Measurements from ENCODE around the gene DTX3. TPM values are rescaled to one million over a fixed set of nuclear protein-coding genes. Genes with fewer than 3 reads are reported as not detected.

The DTX3 gene
- total and polyA plus RNA-seq, 2 of the 13 experiments (the other 11 are each of a cell fraction or from before 2014, with no cell fraction given), result 9.0 to 27.2 TPM

DNA sequence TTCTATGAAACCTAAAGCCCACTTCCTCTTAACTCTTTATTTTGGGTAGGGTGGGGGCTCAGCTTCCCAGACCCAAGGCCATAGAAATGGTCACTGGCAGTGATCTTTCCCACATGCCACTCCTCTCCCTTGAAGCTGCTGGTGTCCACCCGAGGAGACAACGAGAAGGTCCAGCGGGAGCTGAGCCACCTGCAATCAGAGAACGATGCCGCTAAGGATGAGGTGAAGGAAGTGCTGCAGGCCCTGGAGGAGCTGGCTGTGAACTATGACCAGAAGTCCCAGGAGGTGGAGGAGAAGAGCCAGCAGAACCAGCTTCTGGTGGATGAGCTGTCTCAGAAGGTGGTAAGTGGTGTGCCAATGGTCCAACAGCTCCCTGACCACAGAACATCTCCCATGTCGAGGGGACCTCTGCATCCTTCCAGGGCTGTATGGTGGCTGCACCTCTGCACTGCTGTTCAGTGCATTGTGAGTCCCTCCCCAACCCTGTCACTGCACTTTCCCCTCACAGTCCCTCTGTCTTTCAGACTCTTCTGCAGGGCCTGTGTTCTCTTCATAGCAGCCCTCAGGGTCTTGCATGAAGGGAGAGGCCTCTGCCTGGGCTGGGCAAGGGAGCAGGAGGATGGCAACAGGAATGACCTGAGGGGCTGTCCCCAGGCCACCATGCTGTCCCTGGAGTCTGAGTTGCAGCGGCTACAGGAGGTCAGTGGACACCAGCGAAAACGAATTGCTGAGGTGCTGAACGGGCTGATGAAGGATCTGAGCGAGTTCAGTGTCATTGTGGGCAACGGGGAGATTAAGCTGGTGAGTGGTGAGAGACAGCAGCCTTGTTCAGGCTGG is 32.5 kb upstream of the DTX3 start:
- FAIRE-seq (no peak), ATAC-seq (no peak), DNase-seq (ENCODE audit: low spot score) (no peak)
- Histone ChIP-seq H3K27me3 (ENCODE audit: control insufficient read depth in 1 of 2, insufficient read depth in 2 of 2, low read length in 2 of 2) (no peaks in the 10 kb centered on the region), H3K4me2 (ENCODE audit: low read depth, low read length) (no peak overlapping the region), H3K79me2 (ENCODE audit: insufficient read depth, low read length) (no peaks in the 10 kb centered on the region), H4K20me1 (ENCODE audit: insufficient read depth, low read length) (no peaks in the 10 kb centered on the region), H3K36me3 (replicated peaks in 1 of 2; ENCODE audit: control insufficient read depth in 1 of 2, insufficient read depth in 2 of 2, low read length in 2 of 2) (no peaks in the 10 kb centered on the region; a peak in 1 of 5 replicates), H3K4me3 (replicated peaks in 1 of 3; ENCODE audit: insufficient read depth in 1 of 3, low read depth in 2 of 3, low read length in 3 of 3) (no peak overlapping the region), H3K4me1 (ENCODE audit: insufficient read depth, low read length) (peaks cover 32% of the 10 kb centered on the region), H3K9ac (ENCODE audit: insufficient read depth, low read depth, low read length) (no peak overlapping the region), H3K27ac (ENCODE audit: extremely low read length, insufficient read depth, low read length) (no peak overlapping the region), H2AFZ (ENCODE audit: low read length) (no peak overlapping the region), H3K9me3 (ENCODE audit: low read length) (no peaks in the 10 kb centered on the region)
- ChIA-PET POLR2A (no interaction called here), CTCF (ENCODE audit: low intra/inter-chr PET ratio, low total read pairs) (no interaction called here)
- WGBS (ENCODE audit: low lambda C conversion rate), result 81% methylated on average over 12 of the region's 12 CpGs
- in situ Hi-C loops (cut with HindIII; ENCODE audit: extremely low pct_ligation_motif_present, low pct_unique_long_range_greater_than_20kb) (no loop called here), intact Hi-C loops (cut with micrococcal nuclease; ENCODE audit: unreplicated experiment) (no loop called here)
- no TSS peak for BruUV-seq (replicated peaks)
- TF ChIP-seq, protein P1, sequence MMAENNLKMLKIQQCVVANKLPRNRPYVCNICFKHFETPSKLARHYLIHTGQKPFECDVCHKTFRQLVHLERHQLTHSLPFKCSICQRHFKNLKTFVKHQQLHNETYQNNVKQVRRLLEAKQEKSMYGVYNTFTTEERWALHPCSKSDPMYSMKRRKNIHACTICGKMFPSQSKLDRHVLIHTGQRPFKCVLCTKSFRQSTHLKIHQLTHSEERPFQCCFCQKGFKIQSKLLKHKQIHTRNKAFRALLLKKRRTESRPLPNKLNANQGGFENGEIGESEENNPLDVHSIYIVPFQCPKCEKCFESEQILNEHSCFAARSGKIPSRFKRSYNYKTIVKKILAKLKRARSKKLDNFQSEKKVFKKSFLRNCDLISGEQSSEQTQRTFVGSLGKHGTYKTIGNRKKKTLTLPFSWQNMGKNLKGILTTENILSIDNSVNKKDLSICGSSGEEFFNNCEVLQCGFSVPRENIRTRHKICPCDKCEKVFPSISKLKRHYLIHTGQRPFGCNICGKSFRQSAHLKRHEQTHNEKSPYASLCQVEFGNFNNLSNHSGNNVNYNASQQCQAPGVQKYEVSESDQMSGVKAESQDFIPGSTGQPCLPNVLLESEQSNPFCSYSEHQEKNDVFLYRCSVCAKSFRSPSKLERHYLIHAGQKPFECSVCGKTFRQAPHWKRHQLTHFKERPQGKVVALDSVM (CRISPR knock-in tag; IDR thresholded peaks at IDR 0.05), result no peak
- no peak for TF ChIP-seq CBX2 (IDR thresholded peaks at IDR 0.05; ENCODE audit: low read depth, low read length)
- no peak for TF ChIP-seq CBX2 (CRISPR knock-in tag; IDR thresholded peaks at IDR 0.05; ENCODE audit: low read depth)
- TF ChIP-seq TCF7L2 (IDR thresholded peaks at IDR 0.05; ENCODE audit: low read depth, low read length), result no peak
- TF ChIP-seq HNF4A (CRISPR knock-in tag; IDR thresholded peaks at IDR 0.05), result no peak
- no peak for TF ChIP-seq ZNF484 (CRISPR knock-in tag; IDR thresholded peaks at IDR 0.05; ENCODE audit: borderline replicate concordance, low read depth)
- TF ChIP-seq CAMTA2 (CRISPR knock-in tag; IDR thresholded peaks at IDR 0.05; ENCODE audit: borderline replicate concordance), result no peak
- TF ChIP-seq ELF3 (CRISPR knock-in tag; IDR thresholded peaks at IDR 0.05), result no peak
- TF ChIP-seq, protein P2, sequence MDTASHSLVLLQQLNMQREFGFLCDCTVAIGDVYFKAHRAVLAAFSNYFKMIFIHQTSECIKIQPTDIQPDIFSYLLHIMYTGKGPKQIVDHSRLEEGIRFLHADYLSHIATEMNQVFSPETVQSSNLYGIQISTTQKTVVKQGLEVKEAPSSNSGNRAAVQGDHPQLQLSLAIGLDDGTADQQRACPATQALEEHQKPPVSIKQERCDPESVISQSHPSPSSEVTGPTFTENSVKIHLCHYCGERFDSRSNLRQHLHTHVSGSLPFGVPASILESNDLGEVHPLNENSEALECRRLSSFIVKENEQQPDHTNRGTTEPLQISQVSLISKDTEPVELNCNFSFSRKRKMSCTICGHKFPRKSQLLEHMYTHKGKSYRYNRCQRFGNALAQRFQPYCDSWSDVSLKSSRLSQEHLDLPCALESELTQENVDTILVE (CRISPR knock-in tag; IDR thresholded peaks at IDR 0.05), result no peak
- TF ChIP-seq AGO2 (optimal IDR thresholded peaks at IDR 0.05; ENCODE audit: low read depth, low read length), result no peak
- TF ChIP-seq, protein P3, sequence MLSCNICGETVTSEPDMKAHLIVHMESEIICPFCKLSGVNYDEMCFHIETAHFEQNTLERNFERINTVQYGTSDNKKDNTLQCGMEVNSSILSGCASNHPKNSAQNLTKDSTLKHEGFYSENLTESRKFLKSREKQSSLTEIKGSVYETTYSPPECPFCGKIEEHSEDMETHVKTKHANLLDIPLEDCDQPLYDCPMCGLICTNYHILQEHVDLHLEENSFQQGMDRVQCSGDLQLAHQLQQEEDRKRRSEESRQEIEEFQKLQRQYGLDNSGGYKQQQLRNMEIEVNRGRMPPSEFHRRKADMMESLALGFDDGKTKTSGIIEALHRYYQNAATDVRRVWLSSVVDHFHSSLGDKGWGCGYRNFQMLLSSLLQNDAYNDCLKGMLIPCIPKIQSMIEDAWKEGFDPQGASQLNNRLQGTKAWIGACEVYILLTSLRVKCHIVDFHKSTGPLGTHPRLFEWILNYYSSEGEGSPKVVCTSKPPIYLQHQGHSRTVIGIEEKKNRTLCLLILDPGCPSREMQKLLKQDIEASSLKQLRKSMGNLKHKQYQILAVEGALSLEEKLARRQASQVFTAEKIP (CRISPR knock-in tag; IDR thresholded peaks at IDR 0.05; ENCODE audit: borderline replicate concordance), result no peak
- TF ChIP-seq NONO (IDR thresholded peaks at IDR 0.05), result no peak
- TF ChIP-seq NONO (CRISPR knock-in tag; conservative IDR thresholded peaks at IDR 0.05), result no peak
- no peak for TF ChIP-seq SOX5 (CRISPR knock-in tag; IDR thresholded peaks at IDR 0.05; ENCODE audit: borderline replicate concordance)
- no peak for TF ChIP-seq ZNF639 (CRISPR knock-in tag; conservative IDR thresholded peaks at IDR 0.05)
- TF ChIP-seq POLR2A (IDR thresholded peaks at IDR 0.05; ENCODE audit: insufficient read depth in 1 of 2, low read depth in 2 of 2, low read length in 2 of 2), result no peak

Measured in HepG2 (cell line).